Hypothalamus (tissue), 51 donors: ENCODE results near the gene RIPPLY2.

Experiments used
- DNase-seq, 51 donors: peaks; one replicate each; lab custom pipeline; 2025; lab: John Stamatoyannopoulos, UW

The RIPPLY2 gene

DNA sequence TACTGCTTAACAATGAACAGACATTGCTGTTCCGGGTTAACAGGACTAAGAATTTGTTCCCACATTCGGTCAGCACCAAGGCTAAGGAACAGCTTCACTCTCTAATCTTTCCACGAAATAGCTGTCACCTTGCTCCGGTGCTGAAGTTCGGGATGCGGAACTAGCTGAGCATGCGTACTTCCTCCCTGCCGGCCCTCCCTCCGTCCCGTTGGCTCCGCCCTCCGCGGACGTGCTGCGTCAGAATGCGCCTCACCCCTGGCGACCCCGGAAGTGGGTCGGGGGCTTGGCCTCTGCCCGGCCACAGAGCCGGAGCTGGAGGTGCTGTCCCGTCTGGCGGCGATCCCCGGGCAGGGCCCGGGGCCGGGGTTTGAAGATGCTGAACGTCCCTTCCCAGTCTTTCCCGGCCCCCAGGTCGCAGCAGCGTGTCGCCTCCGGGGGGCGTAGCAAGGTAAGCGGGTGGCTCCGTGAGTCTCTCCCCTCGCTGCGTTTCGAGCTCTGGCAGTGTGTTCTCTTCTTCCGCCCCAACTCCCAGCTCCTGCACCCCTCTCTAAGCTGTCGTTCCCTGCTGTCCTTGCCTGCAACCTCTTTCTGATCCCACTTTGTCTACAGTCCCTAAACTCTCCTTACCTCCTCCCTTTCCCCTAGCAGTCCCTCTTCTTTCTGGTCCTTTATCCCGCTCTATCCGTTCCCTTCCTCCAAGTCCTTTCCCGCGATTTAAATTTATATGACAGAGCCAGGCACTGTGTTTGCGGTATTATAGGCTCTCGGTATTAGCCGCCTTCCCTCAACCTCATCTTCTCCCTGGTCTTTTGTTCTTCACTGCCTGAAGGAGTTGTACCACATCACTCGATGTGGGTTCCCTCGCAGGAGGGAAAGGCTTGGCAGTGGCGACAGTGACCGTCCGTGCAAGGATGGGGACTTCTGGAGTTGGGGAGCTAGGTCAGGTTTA lies 6.5 kb downstream of the RIPPLY2 start, which contains the start of gene CYB5R4:
Gene CYB5R4, plus strand, starts transcription at position 280 of the 949 bp plus-strand sequence. Its CDS starts 94 bp downstream, at position 374.
- peak; percentile 59 to 96 (median 89) for DNase-seq

DNA sequence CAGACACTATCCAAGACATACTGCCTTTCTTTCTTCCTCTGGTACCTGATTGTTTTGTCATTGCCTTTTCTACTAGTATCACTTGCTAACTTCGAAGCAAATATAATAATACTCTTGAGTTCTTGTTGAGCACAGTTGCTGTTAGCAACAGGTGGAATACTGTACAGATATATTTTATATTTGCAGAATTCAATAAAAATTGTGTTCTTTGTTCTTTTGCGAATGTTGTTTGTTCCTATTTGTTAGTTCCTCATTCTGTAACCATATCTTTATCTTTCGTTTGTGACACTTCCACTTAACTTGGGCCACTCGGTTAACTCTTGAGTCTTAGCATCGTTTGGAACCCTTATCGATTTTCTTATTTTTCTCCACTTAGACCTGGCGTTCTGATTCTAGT lies 7.2 kb downstream of the RIPPLY2 start:
- DNase-seq: no peak

DNA sequence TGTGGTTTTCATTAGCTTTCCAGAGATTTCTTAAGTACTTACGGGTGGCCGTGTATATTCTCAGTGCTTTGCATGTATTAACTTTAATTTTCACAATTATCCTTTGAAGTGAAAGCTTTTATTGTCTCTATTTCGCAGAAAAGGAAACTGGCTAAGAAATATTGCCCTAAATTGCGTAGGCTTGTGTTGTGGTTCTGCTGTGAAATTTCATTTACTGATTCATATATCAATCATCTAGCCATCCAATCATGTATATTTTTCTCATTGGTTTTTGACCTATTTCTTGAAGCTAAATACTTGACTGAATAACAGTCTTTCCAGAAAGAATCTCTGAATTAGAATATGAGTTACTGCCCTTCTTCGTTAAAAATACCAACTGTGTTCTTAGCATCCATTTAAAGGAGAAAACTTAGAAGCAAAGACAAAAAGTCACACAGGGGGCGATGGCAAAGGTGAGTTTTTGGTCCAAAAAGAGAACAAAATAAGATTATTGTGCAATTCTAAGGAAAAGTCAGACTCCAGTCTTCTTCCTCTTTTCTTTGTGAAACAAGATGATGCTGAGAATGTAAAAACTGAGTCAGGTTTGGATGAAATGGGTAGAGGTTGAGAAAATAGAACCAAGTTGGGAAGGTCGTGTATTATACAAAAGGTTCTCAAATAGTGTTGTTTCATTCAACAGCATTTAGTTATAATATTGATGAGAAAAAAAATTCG lies 7.8 kb downstream of the RIPPLY2 start:
- DNase-seq: no peak

DNA sequence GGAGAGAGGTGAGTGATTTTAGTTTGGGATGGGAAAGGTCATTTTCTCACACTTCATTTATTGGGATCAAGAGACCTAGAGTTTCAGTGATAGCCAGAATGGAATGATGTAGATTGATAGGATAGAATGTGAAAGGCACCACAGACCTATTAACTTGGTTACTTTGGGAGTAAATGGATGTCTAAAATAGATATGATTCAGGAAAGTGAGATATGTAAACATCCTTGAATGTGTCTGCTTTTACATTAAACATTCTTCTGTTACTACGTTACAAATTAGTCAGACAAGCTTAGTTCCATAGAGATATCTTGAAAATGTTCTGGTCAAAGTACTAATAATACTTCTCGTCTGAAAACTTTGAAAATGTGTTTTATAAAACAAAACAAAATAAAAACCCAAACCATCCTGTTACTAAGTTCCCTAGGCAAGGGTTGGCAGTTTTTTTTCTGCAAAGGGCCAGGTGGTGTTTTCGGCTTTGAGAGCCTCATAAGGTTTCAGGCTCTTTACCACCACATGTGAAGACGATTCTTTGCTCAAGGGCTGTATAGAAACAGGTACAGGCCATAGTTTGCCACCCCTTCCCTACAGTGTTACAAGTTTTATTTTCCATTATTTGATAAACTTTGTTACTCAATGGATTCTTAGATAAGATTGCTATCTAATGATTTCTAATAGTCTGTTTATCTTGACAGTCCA lies 9.8 kb downstream of the RIPPLY2 start:
- no peak for DNase-seq

DNA sequence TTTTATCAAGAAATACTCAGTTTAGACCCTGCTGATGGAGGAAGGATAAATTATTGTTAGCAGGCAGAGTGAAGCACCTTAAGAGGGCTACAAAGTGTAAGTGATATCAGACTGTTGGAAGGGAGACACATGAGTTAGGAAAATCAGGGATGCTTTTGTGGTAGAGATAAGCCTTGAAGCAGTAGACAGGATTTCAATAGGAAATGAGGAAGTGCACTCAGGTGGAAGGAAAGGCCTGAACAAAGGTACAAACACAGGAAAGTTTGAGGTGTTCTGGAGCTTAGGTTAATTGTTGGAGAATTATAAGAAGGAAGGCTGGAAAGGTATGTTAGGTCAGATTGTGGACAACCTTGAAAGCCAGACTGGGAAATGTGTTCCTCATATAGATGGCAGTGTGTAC lies 13.9 kb downstream of the RIPPLY2 start:
- no peak for DNase-seq

DNA sequence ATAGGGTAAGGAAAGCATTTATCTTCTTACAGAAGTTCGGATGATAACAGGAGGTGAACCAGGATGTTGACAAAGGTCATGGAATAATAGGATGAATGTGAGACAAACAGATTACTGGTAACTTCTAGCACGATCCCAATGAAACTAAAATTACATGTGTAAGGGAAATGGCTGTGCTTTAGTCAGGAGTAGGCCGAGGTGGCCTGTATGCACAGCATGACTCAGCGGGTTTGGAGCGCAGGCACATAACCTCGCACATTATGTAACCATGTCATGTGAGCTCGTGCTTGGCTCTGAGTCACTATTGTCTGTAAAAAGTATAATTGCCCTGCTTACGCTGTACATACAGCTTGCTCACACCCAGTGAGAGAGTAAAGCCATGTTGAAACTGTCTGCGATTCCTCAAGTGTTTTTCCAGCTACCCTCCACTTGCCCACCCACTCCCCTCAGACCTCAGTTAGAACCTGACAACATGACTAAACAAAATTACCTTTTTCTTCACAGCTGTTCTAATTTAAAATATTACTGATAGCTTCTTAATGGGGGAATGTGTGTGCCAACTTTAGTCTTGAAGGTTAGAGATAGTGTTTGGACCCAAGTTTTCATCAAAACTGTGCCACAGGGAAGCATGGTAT lies 14.5 kb downstream of the RIPPLY2 start:
- DNase-seq: peak in 2 of 51 donors; percentile 5 to 32

DNA sequence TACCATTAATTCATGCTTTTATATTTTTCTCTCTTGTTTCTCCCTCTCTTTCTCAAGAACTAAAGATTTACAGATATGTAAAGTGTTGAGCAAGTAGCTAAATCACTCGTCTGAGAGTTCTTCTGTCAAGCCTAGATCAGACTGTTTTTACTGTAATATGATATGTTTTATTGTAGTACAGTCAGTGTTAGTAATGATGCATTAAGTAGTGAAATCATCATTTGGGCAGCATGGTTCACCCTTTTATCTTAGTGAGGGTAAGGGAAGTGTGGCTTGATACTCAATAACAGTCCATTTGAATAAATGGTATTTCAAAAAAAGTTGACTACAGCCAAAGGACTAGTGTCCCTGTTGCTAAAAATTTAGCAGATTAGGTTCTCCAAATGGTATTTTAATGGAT lies 15.5 kb downstream of the RIPPLY2 start:
- DNase-seq: no peak

DNA sequence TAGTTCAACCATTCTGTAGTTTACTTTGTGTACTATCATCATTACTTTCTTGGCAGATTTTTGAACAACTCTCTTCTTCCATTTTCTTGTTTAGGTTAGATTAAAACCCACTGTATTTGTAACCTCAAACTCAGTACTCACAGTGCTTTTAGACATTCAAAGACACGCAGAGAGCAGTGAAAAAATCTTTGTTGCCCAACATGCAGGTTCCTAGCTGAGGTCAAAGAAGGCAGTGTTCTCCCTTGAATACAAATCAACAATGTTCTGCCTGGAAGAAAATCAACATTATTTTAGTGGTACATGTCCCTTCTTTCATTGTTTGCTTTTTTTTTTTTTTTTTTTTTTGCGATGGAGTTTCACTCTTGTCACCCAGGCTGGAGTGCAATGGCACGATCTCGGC lies 17.5 kb downstream of the RIPPLY2 start:
- DNase-seq: no peak

DNA sequence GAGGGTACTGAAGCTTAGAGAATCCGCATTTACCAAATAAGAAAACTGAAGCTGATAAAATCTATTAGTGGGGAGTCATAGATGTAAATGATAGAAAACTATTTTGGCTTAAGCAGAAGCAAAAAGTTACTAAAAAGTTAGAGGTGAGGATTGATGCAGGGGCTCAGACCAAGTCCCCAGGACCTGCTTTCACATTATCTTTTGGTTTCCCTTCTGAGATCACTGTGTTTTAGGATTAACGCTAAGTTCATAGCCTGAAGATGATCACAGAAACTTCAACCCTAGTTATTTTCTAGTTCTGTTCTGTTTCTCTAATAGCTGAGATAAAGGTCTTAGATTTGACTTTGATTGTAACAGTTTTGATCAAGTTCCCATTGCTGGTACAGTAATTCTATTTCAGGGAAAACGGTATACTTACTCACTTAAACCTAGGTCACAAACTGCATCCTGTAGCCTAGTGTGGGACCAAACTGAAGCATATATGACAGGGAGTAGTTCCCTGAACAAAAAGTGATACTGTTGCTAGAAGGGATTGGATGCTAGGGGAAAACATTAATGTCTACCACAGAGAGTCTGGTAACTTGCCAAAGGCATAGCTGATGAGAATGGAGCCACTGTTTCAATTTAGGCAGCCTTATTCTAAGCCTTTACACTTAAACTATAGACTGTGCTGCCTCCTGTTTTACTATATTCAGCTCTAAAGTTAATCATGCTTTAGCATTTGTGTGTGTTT lies 19.4 kb downstream of the RIPPLY2 start:
- DNase-seq: peak in 3 of 51 donors; percentile 11 to 45 (median 29)

DNA sequence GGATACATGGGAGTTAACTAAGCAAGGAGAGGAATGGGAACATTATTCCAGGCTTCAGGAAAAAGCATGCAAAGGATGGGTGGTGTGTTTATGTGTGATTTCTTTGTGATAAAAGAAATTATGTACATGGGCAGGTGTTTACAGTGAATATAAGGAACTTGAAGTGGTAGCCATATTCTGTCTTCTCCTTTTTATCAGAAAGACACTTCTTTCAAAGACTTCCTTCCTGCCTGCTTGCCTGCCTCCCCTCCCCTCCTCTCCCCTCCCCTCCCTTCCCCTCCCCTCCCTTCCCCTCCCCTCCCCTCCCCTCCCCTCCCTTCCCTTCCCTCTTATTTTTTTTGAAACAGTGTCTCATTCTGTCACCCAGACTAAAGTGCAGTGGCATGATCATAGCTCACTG lies 20.7 kb downstream of the RIPPLY2 start:
- no peak for DNase-seq

DNA sequence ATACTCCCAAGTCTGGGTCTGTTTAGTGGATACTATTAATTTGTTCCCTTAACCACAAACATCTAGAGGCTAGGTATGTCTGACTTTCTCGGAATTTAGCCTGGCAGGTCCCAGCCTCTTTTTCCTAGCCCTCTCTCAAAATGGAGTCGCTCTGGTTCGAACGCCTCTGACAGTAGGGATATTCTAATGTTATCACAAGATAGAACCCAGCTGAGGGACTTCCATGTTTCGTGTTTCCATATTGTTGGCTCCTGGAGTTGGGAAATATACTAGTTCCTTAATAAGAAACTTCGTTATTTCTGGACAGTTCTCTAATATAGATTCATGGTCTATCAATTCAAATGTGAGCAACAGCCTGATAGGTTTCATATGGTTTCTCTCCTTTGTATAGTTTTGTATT lies 22.7 kb downstream of the RIPPLY2 start:
- DNase-seq: no peak

DNA sequence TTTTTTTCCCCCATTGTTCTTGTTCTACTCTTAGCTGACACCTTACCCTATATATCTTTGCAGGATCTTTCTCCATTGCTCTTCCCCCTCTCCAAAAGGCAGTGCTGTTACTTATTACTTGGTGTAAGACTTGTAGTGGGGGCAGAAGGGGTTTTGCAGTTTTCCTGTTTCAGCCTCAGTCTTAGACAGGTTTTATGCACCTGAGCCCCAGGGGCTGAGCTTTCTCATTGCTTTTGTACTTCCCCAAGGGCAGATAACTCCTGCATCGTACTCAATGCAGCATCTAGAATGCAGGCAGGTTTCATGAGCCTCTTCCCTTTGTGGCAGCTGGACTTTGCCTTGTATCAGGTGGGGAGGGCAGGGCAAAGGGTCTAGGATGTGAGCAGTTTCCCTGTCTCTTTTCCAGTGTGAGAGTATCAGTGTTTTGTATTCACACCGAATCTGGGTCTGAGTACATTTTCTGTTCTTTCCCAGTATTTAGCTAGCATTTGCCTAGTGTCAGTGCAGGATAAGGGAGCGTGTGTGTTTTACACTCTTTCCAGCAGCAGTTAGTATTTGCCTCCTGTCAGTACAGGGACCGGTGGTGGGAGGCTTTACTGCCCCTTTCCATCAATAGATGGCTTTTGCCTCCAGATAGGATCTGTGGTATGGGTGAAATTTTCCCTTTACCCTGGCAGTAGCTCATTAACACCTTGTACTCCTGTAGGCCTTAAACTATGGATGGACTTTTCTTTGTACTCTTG lies 25.9 kb downstream of the RIPPLY2 start:
- no peak for DNase-seq

DNA sequence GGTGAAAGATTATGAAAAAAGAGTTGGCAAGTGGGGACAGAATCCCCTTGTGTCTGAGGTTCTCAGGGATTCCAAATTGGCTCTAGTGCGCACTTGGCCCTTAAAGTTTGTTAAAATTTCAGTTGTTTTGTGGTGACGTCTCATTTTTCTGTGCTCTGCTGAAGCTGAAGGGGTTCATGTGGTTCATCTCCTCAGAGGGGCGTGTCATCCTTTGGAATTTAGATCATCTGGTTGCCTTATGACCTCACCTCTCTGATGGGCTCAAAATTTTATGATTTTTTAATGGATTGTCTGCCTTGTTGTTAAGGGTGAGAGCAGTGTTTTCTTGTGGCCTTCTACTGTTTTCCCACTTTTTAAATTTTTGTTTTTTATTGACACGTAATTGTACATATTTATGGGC lies 26.6 kb downstream of the RIPPLY2 start:
- DNase-seq: no peak

DNA sequence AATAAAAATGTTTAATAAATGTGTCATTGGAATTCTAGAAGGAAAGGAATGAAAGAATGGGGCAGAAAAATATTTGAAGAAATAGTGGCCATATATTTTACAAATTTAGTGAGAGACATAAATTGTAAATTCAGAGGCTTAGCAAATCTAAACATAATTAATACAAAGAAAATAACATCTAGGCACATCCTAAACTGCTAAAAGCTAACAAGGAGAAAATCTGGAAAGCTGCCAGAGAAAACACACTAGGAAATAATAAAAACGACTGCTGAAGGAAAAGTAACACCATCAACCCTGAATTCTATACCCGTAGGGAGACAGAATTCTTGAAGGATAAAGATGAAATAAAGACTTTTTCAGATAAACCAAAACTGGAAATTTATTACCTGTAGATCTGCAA lies 30.1 kb downstream of the RIPPLY2 start:
- DNase-seq: no peak

DNA sequence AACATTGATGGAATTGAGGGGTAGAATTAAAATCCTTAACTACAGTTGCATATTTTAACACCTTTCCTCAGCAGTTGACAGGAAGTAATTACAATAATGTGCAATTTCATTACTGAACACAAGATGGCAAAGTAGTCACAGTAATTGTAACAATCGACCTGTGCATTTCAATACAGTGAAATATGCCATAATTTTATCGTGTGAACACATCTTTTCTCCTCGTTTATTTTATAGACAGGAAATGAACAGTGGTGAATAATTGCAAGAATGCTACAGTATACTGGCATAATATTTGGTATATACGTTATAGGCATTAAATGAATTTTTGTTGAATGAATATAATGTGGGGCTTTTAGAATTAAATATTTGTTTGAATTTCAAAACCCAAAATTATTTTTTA lies 31.4 kb downstream of the RIPPLY2 start:
- DNase-seq: peak in 1 of 51 donors; percentile 38

DNA sequence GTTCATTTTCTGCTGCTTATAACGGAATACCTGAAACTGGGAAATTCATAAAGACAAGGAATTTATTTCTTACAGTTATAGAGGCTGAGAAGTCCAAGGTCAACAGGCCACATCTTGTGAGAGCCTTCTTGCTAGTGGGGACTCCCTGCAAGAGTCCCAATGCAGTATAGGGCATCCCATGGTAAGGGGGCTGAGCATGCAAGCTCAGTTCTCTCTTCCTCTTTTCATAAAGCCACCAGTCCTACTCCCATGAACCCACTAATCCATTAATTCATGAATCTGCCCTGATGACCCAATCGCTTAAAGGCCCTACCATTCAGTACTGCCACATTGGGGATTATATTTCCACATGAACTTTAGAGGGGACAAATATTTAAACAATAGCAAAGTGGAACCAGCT lies 32.8 kb downstream of the RIPPLY2 start:
- no peak for DNase-seq

DNA sequence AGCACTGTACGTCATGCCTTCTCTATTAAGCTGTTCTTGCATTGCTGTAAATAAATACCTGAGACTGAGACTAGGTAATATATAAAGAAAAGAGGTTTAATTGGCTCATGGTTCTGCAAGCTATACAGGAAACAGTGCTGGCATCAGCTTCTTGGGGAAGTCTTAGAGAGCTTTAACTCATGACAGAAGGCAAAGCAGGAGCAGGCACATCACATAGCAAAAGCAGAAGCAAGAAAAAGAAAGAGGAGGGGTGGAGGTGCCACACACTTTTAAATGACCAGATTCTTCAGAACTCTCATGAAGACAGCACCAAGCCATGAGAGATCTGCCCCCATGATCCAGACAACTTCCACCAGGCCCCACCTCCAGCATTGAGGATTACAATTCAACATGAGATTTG lies 36.5 kb downstream of the RIPPLY2 start:
- DNase-seq: no peak

DNA sequence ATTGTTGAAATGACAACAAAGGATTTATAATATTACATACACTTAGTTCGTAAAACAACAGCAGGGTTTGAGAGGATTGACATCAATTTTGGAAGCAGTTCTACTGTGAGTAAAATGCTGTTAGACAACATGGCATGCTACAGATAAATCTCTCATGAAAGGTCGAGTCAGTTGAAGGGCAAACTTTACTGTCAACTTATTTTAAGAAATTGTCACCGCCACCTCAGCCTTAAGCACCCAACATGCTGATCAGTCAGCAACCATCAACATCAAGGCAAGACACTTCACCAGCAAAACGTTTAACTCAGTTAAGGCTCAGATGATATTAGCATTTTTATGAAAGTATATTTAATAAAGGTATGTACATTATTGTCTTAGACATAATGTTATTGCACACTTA lies 37.4 kb downstream of the RIPPLY2 start:
- DNase-seq: no peak

DNA sequence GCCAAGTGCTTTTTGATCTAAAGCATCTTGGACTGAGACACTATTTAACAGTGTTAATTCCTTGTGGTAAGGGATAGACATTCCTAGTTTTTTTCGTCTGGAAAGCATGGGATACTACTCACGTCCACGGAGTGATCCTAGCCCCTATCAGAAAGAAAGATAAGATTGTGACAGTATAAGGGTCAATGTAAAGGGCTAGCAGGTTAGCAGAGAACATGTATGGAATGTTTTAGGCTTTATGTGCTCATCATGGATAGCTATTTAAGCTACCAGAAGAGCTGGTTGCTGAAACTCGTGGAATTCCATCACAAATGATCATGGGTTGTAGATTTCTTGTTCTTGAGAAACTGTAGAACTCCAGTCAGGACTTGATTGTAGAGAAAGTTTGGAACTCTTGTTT lies 38.4 kb downstream of the RIPPLY2 start:
- DNase-seq: no peak
